ENCODE measurements around the gene PAX8. TPM values are rescaled to one million over a fixed set of nuclear protein-coding genes. Genes with fewer than 3 reads are reported as not detected.

Gene PAX8
- total RNA-seq, 2 experiments from 2014 or later = 1.6 to 2.6 TPM

- H3K36me3 ChIP-seq (ENCODE audit: insufficient read depth, low read length) = peaks cover 63% of the 10 kb centered on the region
- no peaks in the 10 kb centered on the region for H3K9me2 ChIP-seq (ENCODE audit: insufficient read depth, low read length)
- H2AFZ ChIP-seq (ENCODE audit: low read length) = no peak overlapping the region
- peak overlapping the region; percentile 40 for H3K27ac ChIP-seq (ENCODE audit: low read depth, low read length, poor library complexity, severe bottlenecking)
- TF ChIP-seq EZH2phosphoT487 (IDR thresholded peaks at IDR 0.05; ENCODE audit: borderline replicate concordance, low read depth, low read length) = no peak
- no peak for TF ChIP-seq CTCF (conservative IDR thresholded peaks at IDR 0.05; ENCODE audit: low read length)
- intact Hi-C loops (cut with micrococcal nuclease; ENCODE audit: unreplicated experiment) = loop anchor here (5.0 kb wide), 1 partner anchor 169 kb away; no protein-coding TSS in a partner anchor
- no peaks in the 10 kb centered on the region for H3K9me3 ChIP-seq (ENCODE audit: low read length)
- no peaks in the 10 kb centered on the region for H3K79me2 ChIP-seq (ENCODE audit: insufficient read depth, low read depth, low read length)
- no peak overlapping the region for H3K4me3 ChIP-seq (ENCODE audit: low read depth, low read length, poor library complexity, severe bottlenecking)
- BruUV-seq (replicated peaks) = no TSS peak
- H4K20me1 ChIP-seq (ENCODE audit: insufficient read depth, low read length) = no peaks in the 10 kb centered on the region
- DNase-seq (ENCODE audit: low spot score) = no peak
- H3K4me2 ChIP-seq (ENCODE audit: low read length) = no peak overlapping the region
- POLR2A ChIA-PET = interaction anchor here (0.7 kb wide), 1 partner anchor 65 kb away, joined by 4 read pairs; no protein-coding TSS in a partner anchor
- CTCF ChIA-PET (ENCODE audit: unreplicated experiment) = interaction anchor here (0.6 kb wide), 1 partner anchor 93 kb away, joined by 3 read pairs; no protein-coding TSS in a partner anchor
- H3K4me1 ChIP-seq (ENCODE audit: insufficient read depth, low read length, poor library complexity, severe bottlenecking) = peaks cover 15% of the 10 kb centered on the region
These were observed 75.5 kb downstream of the PAX8 start for GRCh38 chr2:113203217-113203530.

- peaks cover 15% of the 10 kb centered on the region for H3K4me1 ChIP-seq (ENCODE audit: insufficient read depth, low read length, poor library complexity, severe bottlenecking)
- H4K20me1 ChIP-seq (ENCODE audit: insufficient read depth, low read length) = no peaks in the 10 kb centered on the region
- POLR2A ChIA-PET = no interaction called here
- no peaks in the 10 kb centered on the region for H3K9me3 ChIP-seq (ENCODE audit: low read length)
- H2AFZ ChIP-seq (ENCODE audit: low read length) = no peak overlapping the region
- H3K27ac ChIP-seq (ENCODE audit: low read depth, low read length, poor library complexity, severe bottlenecking) = peak overlapping the region; percentile 40
- DNase-seq (ENCODE audit: low spot score) = peak; percentile 58
- peaks cover 69% of the 10 kb centered on the region for H3K36me3 ChIP-seq (ENCODE audit: insufficient read depth, low read length)
- CTCF ChIA-PET (ENCODE audit: unreplicated experiment) = interaction anchor here (0.6 kb wide), 1 partner anchor 92 kb away, joined by 3 read pairs; no protein-coding TSS in a partner anchor
- TSS peak; percentile 25 for BruUV-seq (replicated peaks)
- TF ChIP-seq EZH2phosphoT487 (IDR thresholded peaks at IDR 0.05; ENCODE audit: borderline replicate concordance, low read depth, low read length) (no peak), CTCF (conservative IDR thresholded peaks at IDR 0.05; ENCODE audit: low read length) (0 out of 2 replicates have a peak, but pooled peaks have one; percentile 32)
- intact Hi-C loops (cut with micrococcal nuclease; ENCODE audit: unreplicated experiment) = loop anchor here (5.0 kb wide), 1 partner anchor 170 kb away; no protein-coding TSS in a partner anchor
- H3K4me2 ChIP-seq (ENCODE audit: low read length) = peak overlapping the region; percentile 40; the same call in 1 of the 2 replicates
- H3K79me2 ChIP-seq (ENCODE audit: insufficient read depth, low read depth, low read length) = no peaks in the 10 kb centered on the region
- no peaks in the 10 kb centered on the region for H3K9me2 ChIP-seq (ENCODE audit: insufficient read depth, low read length)
- H3K4me3 ChIP-seq (ENCODE audit: low read depth, low read length, poor library complexity, severe bottlenecking) = no peak overlapping the region
These were observed 76.2 kb downstream of the PAX8 start for GRCh38 chr2:113202305-113203216.
